Fibroblast of skin of scalp (primary cell): Measurements from ENCODE around the gene TBXT.
"Not testable (repeated sequence)": the region's sequence is repeated elsewhere in the genome, so short reads cannot be mapped to it uniquely, and the experiment has no call there.

Experiments
- DNase-seq: peaks from one replicate; pipeline ENCODE4 v3.0.0-alpha.2; 2013

TBXT gene

DNA sequence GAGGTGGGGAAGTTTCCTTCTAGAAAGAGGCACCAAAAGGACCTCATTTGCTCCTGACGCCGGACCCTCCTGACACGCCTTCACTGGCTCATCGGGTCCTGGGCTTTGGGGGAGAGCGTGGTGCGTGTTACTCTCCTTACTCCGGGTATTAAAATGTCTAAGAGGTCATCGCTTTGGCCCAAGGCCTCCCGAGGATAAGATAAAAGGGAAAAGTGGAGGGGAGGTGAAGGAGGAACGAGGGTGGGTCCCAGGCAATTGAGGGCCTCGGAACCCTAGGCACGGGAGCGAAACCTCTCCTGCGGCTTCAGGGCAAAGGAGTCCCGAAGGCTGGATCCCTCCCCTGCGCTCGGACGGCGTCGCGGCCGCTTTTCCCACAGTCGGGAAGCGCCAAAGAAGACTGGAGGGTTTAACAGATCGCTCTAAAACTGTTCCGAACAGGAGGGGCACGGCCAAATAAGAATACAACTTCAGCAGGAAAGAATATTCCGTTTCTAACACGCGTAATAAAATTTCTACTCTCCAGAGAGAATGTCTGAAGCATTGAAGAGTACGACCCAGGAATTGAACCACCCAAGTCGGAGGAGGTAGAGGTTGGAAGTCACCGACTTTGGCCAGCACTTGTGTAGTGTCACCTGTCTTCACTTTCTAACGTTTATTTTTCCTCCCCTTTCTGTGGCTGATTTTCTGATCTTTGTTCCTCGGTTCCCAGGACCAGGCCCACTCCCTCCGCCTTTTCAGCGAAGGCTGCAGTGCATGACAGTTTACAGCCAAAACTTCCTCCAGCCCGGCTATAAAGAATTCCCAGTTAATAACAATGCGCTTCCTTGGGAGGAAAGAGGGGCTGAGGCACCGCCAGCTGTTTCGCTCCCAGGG lies 2.1 kb upstream of the TBXT start:
- no peak for DNase-seq

DNA sequence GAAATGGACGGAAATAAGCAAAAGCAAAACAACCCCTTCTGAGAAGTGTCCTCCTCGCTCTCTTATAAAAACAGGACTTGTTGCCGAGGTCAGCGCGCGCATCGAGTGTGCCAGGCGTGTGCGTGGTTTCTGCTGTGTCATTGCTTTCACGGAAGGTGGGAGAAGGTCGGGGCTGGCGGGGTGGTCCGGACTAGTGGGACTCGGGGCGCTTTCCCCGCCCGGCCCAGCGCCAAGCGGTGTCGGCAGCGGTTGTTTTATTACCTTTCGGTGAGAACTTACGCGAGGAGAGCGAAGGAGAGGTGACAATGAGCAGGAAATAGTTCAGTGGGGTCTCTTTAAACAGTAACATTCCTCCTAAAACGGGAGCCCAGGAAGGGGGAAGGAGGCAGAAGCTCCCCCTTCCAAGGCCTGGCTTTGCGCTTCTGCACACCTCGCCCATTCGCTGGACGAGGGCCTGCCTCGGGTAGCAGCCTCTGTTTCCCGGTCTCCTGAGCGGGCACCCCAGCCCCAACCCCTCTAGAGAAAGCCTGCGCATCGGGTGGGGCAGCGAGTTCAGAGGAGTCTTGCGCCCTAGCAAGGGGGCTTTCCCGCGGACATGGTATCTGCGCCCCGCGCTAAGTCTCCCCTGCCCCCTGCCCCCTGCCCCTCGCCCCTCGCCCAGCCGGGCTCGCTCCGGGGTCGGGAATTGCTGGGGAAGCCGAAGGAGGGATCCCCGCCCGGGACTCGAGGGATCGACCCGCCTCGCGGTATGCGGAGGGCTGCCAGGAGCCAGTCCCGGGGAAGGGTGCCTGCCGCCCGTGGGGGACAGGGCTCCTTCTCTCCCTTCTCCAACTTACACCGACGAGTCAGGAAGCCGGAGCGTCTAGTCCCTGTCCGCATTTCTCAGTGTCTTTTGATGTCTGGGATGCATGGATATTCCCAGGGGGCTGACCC lies 1.2 kb upstream of the TBXT start:
- no peak for DNase-seq

DNA sequence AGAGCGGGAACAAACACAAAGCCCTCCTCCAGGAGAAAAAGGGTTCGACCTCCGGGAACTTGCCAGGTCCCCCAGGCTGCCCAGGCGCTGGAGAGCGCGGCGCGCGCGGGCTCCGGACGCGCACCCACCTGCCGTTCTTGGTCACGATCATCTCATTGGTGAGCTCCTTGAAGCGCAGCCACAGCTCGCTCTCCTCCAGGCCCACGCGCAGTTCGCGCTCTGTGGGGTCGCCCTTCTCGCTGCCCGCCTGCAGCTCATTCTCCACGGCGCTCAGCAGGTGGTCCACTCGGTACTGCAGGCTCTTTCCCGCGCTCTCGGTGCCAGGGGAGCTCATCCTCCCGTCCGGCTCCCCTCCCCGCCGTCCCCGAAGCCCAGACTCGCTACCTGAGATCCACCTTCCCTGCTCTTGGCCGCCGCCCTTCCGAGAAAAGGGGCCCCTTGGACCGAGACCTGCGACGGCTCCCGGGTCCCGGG lies 356 bp downstream of the TBXT start:
- DNase-seq, result no peak

DNA sequence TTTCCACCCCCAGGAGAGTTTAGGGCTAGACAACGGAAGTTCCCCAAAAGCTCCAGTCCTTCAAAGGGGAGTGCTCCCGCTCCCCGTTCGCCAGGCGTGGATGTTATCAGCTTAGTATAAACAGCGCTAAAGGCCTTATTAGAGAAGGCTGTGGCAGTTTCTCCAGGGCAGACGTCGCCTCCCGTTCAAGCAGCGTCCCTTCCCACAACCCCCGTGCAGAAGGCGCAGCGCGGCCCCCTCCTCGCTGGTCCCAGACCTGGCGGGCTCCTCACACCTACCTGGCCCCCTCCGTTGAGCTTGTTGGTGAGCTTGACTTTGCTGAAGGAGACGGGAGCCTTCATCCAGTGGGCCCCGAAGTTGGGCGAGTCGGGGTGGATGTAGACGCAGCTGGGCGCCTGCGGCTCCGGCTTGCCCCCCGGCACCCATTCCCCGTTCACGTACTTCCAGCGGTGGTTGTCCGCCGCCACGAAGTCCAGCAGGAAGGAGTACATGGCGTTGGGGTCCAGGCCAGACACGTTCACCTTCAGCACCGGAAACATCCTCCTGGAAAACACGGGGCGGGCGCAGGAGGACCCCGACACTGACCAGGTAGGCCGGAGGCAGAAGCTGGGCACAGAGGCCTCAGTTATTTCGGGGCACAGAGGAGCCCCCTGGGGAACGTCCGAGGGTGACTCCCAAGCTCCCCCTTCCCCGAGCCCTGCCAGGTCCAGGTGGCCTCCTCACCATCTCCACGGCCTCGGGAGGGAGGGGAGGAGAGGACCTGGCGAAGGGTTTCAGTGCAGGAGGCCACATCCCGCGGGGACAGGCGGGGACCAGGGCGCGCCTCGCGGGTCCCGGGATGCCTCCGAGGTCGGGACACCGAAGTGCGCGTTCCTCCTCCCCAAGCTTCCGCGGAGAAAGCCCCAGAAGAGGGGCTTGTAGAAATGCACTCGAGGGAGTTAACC lies 1.1 kb downstream of the TBXT start:
- DNase-seq, result no peak

- no peak for DNase-seq
Measured at GRCh38 chr6:166165558-166166313, 1.9 kb downstream of the TBXT start.

- DNase-seq, result no peak
Measured at GRCh38 chr6:166162599-166163342, 4.9 kb downstream of the TBXT start.

GRCh38 chr6:166157930-166158617 lies 9.6 kb downstream of the TBXT start:
- DNase-seq, result no peak

DNA sequence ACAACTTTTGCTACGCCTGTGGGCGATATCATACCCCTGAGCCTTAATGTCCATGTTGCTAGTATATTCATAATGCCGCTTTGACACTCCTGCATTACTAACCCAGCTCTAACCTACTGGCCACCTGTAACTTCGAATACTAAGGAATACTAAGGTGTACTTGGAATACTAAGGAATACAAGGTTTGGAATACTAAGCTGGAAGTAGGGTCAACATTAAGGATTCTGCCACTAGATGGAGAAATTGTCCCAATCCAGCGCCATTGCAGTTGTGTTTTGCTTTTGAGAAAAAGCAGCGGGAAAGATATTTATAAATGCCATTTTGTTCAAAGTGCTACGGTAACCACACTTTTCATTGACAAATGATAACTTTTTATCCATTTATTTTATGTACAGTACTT lies 10.7 kb downstream of the TBXT start:
- no peak for DNase-seq

DNA sequence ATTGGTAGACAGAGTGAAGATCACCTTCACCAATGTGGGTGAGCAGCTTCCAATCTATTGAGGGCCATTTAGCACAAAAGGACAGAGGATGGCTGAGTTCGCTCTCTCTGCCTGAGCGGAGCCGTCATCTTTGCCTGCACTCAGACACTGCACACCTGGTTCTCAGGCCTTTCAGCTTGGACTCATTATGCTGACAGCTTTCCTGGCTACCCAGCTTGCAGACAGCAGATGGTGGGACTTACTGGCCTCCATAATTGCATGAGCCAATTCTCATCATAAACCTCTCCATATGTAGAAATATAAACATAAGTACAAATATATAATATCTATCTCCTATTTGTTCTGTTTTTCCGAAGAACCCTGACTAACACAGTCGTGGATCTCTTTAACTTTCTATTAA lies 13.7 kb downstream of the TBXT start:
- no peak for DNase-seq

DNA sequence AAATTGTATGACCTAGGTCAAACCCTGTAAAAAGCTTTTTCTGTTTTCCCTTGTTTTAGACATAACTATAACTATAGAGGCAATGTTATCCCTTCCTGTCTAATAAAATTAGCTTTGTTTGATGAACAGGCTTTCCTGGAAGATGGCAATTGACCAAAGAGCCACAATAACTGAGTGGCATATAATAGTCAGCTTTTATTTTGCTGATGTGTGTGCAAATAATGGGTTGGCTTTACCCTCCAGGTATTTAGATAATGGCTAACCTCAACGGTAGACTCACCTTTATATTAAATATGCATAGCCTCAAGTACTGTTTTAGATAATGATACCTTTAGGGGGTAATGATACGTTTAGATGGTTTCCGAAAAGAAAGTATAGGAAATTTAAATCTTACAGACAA lies 15.0 kb downstream of the TBXT start:
- no peak for DNase-seq

GRCh38 chr6:166151798-166152197 lies 15.9 kb downstream of the TBXT start:
- DNase-seq, result no peak

DNA sequence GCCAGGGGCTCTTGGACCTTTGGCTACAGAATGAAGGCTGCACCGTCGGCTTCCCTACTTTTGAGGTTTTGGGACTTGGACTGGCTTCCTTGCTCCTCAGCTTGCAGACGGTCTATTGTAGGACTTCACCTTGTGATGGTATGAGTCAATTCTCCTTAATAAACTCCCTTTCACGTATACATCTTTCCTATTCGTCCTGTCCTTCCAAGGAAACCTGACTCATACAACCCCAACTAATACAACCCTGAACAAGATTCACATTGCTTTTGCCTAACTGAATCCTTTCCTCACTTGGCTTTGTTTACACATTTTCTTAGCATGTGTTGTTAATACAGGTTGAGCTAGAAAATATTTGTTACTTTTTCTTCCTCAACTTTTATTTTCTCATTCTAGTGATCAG lies 21.9 kb downstream of the TBXT start:
- DNase-seq, result no peak

DNA sequence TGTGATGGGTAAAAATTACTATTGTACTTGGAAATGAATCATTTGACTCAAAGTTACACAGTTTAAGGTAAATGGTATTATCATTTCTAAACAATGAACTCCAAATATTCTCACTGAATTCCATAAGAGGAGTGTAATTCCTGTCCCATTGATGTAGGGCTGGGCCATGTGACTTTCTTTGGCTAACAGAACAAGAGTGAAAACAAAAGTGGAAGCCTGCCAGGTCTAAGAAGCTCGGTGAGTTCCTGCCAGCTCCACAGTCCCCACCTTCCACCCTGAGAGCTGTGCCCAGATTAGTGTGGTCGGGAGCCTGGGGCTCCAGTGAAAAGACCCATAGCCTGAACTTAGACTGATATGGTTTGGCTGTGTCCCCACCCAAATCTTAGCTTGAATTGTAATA lies 24.6 kb downstream of the TBXT start:
- no peak for DNase-seq

- no peak for DNase-seq
Measured at GRCh38 chr6:166127624-166128472, 39.8 kb downstream of the TBXT start.

DNA sequence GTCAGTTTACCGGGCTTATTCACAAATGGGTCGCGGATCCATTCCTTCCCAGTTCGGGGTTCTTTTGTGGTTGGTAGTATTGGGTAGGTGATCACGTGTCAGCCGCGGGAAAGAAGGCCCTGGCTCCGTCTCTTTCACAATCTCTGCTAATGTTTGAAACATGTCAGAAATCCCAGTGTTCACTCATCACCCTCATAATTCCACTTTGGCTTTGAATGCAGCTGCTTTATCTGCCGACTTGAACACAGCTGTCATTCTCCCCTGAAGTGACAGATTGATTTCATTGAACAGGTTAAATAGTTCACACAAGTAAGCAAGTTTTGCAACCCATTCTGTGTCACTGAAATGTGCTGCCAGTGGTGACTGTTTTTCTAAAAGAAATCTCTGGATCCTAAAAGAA lies 44.5 kb downstream of the TBXT start:
- DNase-seq, result not testable (repeated sequence)

DNA sequence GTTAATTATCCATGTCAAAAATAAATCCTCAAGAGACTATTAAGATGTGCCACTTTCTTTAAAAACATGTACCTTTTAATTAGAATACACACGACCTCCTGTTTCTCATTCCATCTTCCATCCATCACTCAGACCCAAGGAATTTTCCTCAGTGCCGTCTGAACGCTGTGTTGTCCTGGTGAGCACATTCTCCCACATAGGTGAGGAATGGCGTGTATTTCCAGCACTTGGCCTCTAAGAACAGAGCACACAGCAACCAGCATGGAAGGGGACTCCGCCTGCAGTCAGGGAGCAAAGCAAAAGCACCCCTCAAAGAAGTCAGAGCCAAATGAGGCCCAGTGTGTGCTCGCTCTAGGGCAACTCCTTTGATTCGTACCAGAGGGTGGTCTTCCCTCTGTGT lies 45.9 kb downstream of the TBXT start:
- no peak for DNase-seq

DNA sequence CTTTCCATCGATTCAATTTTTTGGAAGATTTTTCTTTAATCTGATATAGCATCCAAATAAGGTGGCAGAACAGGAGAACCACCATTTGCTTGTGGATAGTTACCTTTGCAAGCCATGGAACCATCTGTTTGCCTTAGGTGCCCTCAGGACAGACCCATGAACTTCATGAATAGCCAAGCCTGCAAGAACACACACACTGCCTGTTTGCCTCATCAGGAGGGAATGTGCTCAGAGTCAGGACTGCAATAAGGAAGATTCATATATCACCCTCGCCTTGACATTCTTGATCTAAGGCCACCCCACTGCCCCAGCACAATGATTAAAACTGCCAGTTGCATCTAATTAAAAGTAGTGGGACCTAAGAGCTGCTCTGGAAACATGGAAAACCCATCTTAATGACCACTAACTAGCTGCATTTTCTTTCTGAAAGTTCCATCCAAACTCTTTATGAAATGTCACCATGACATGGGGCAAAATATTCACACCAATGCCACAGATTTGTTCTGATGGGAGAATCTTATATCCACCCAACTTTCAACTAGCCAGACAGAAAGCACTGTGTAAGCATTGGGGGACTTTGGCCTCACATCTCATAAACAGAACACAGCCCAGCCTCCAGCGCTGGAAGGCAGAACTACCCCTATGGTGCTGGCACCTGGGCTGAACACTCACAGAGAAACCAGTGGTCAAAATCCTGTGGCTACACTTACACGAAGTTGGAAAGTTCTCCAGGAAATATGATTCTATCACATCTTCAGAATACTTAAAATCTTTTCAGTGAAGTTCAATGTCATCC lies 48.3 kb downstream of the TBXT start:
- DNase-seq, result no peak

- no peak for DNase-seq
Measured at GRCh38 chr6:166115609-166116008, 52.0 kb downstream of the TBXT start.
